ENCODE measurements around the gene ACAT2.
"Not testable (repeated sequence)": the region's sequence is repeated elsewhere in the genome, so short reads cannot be mapped to it uniquely, and the experiment has no call there.

Gene ACAT2

GRCh38 chr6:159777240-159777904, 15.5 kb downstream of the ACAT2 start:
- DNase-seq: no peak

GRCh38 chr6:159778131-159778530, 16.3 kb downstream of the ACAT2 start:
- no peak for DNase-seq

DNA sequence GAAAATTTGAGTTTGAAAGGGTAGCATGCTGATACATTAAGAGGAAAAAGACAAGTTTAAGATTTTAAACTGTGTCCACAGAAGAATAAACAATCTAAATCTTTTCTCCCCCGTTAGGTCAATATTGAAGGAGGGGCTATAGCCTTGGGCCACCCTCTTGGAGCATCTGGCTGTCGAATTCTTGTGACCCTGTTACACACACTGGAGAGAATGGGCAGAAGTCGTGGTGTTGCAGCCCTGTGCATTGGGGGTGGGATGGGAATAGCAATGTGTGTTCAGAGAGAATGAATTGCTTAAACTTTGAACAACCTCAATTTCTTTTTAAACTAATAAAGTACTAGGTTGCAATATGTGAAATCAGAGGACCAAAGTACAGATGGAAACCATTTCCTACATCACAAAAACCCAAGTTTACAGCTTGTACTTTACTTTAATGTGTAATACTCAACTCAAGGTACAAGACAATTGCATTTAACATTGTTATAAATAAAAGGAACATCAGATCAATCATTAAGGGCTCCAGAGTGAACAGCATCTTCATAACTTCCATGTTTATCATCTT, 16.8 kb downstream of the ACAT2 start:
- no peak for DNase-seq

- DNase-seq: no peak
These were observed 26.4 kb downstream of the ACAT2 start for GRCh38 chr6:159788276-159788675.

DNA sequence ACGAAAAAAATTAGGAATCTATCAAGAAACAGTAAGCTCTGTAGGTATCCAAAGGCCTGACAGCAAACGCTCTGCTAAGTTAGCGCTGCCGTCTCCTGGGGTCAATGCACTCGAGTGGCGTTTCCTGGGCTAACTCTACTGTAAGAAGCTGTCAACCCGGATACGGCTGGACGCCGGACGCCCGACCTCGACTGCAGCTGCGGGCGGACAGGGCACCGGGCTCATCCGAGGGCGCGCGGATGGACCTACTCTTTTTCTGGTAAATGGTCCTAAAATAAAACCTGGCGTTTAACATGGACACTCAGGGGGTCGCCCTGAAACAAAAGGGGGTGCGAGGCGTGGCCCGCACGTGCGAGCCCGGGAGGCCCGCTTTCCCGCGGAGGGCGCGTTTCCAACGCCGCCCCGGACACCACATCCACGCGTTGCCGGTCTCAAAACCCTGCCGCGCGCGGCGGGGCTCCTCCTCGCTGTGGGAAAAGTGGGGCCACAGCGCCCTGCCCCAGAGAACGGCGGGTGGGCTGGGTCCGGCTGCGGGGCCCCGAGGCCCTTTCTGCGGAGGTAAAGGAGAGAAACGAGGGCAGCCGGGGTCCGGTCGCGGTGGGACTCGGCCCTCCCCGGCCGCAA, 27.0 kb downstream of the ACAT2 start:
- DNase-seq: no peak

DNA sequence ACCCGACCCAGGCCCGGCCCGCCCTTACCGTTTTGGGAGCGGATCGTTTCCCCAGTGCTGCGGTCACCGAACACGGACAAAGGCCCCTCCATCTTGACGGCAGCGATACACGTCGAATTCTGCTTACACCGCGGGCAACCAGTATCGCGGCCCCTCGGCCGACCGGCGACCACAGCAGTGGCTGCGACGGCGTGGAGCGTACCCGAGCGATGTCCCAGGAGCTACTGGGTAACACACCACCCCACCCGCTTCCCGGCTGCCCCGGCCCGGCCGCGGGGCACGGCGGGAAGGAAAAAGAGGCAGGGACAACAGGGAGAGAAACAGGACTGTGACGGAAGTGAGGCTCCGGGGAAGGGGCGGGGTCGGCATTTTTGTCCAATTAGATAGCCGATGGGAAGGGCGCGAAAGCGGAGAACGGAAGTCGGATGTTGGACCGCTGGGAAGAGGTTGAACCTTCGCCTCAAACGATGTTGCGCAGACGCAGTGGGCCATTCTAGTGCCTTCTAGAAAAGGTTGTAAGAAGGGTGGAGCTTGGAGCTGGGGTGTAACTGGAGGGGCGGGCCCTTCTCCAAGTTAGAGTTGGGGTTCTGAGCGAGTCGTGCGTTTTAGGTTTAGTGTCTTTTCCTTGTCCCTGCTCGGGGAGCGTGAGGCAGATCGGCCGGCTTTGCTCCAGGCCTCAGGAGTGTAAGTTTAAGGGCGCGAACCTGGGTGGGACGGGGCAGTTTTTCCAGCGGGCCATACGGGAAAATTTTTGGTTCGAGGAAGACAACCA, 27.7 kb downstream of the ACAT2 start, which contains the start of gene TCP1:
TSS of gene TCP1 (minus strand) at position 226 of the 772 bp plus-strand sequence. CDS start at position 92, 134 bp downstream.
- DNase-seq: peak; percentile 99

- peak; percentile 97 for DNase-seq
These were observed 28.5 kb downstream of the ACAT2 start, which contains the start of gene MRPL18 for GRCh38 chr6:159790149-159790955. Gene MRPL18 (plus strand): TSS chr6:159790467. CDS start chr6:159790588, 121 bp downstream.

- DNase-seq: no peak
These were observed 29.2 kb downstream of the ACAT2 start for GRCh38 chr6:159790956-159791598.

- DNase-seq: not testable (repeated sequence)
These were observed 33.1 kb downstream of the ACAT2 start for GRCh38 chr6:159794976-159795375.

- DNase-seq: no peak
These were observed 35.7 kb downstream of the ACAT2 start for GRCh38 chr6:159797554-159797953.

DNA sequence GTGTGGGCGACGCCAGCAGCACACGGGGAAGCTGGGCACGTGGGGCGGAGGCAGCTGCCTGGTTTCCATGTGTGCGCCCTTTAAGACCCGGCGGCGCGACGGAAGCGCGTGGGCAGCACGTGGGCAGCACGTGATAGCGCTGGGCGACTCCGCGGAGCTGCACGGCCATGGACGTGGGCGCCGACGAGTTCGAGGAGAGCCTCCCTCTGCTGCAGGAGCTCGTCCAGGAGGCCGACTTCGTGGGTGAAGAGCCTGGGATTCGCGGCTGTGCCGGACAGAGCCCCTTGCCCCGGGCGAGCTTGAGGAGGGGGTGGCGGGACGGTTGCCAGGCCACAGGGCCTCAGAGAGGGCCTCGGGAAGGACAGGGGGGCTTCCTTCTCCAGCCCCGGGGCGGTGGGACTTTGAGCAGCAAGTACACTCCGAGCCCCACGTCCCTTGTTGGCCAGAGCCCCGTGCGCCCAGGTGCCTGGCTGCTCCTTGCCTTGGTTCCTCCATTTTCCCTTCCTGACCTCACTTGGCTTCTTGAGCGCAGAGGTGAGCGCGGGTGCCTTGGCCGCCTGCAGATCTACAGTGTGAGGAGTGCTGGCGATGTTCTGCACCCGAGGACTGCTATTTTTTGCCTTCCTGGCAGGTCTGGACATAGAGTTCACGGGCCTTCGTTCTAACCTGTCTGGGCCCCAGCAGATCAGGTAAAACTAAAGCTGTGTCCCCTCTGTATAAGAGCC, 38.5 kb downstream of the ACAT2 start, which contains the start of gene PNLDC1:
TSS of gene PNLDC1 (plus strand) at position 136 of the 725 bp plus-strand sequence. CDS start at position 168, 32 bp downstream.
- DNase-seq: no peak

DNA sequence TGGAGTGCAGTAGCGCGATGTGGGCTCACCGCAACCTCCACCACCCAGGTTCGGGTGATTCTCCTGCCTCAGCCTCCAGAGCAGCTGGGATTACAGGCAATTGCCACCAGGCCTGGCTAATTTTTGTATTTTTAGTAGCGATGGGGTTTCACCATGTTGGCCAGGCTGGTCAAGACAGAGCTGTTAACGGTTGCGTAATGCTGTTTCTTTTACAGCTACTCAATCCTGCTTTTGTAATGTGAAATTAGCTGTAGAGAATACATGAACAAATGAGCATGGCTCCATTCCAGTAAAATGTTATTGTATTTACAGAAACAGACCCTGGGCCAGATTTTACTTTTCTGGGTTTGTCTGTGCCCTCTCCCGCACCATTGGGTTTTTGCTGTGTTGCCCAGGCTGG, 40.1 kb downstream of the ACAT2 start:
- DNase-seq: peak; percentile 3

DNA sequence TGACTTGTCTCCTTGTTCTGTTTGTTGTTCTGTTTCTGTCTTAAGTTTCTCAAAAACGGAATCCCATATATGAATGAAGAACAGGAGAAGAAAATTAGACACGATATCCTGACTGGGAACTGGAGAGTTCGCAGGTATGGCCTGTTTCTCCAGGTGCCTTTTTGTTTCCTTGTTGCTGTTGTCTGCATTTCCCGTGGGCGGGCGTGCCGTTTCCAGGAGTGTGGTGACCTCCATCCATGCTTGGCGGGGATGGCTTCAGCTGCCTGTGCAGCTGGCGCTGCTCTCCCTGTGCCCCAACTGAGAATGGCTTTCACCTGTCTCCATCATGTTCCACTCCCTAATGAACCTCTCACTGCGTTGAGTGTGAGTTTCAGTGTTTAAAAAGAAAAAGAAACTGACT, 42.7 kb downstream of the ACAT2 start:
- no peak for DNase-seq

GRCh38 chr6:159805440-159806020, 43.7 kb downstream of the ACAT2 start:
- DNase-seq: no peak

GRCh38 chr6:159806021-159806458, 44.2 kb downstream of the ACAT2 start:
- no peak for DNase-seq

DNA sequence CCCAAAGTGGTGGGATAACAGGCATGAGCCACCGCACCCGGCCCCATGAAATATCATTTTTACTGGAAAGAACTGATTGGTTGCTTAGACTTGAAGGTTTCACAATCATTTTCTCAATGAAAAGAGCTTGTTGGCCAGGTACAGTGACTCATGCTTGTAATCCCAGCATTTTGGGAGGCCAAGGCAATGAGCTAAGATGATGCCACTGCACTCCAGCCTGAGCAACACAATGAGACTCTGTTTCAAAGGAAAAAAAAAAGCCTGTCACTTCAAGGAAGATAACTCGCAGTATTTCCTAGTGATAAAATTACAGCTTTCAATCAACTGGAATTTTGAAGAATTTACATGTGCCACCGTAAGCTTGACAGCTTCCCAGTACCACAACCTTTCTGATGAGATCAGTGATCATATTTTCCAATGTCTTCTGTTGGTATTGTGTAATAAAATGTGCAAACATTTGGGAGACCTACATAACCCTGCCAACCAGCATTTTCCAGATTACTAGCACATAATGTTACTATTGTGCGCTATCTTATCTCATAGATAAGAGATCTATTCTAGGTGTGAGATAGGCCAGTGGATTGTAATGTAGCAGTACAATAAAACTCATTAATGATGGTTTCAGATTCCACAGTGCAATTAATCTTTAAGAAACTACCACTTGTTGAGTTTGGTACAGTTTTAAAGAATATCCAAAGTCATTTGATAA, 45.5 kb downstream of the ACAT2 start:
- no peak for DNase-seq

DNA sequence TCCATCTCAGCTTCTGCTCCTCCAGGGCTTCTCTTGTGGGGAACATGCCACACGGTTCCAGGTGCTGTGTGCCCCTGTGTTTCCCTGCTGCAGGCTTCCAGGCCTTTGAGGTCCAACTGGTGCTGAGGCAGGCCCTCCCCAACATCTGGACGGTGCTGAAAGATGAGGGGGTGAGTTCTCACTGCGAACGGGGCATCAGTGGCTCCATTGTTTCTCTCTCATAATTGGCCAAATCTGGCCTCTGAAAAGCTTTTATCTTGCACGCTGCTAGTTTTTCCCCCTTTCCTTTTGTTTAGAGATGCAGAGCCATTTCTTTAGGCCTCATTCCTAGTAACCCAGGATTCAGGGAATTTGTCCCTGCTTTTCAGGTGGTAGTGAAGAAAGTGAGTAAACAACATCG, 46.8 kb downstream of the ACAT2 start:
- no peak for DNase-seq

GRCh38 chr6:159809149-159809548, 47.3 kb downstream of the ACAT2 start:
- DNase-seq: no peak

GRCh38 chr6:159813781-159814180, 51.9 kb downstream of the ACAT2 start:
- DNase-seq: no peak

GRCh38 chr6:159815410-159815809, 53.6 kb downstream of the ACAT2 start:
- DNase-seq: no peak

All from NCI-H2029 (cell line).